AG04450 (cell line): ENCODE results near the gene FARS2. TPM values are rescaled to one million over a fixed set of nuclear protein-coding genes. Genes with fewer than 3 reads are reported as not detected.

Experiments used
- CTCF ChIA-PET: fragments of 300-600, 350-600 bp; formaldehyde crosslinking; extraction: SDS; loops from one replicate; lab custom pipeline; 2022; ENCODE audit warnings: antibody characterized with exemption, inconsistent platforms; lab: Charles Lee
- POLR2A ChIA-PET: fragments of 350-600 bp; formaldehyde crosslinking; extraction: SDS; loops from one replicate; lab custom pipeline; 2021; ENCODE audit warnings: antibody characterized with exemption, inconsistent platforms; lab: Yijun Ruan, JAX
- DNase-seq: peaks from one replicate; pipeline ENCODE4 v3.0.0-alpha.2; 2011; ENCODE audit warnings: low read depth, low spot score
- H3K27ac ChIP-seq: one replicate; pipeline ENCODE4 v1.5.1; 2012; ENCODE audit warnings: low read depth, low read length, control low read depth
- H3K27me3 ChIP-seq: one replicate; pipeline ENCODE4 v1.6.0; 2012; ENCODE audit warnings: low read length; ENCODE audit not compliant: control insufficient read depth, insufficient read depth
- H3K4me3 ChIP-seq: 2 replicates; pipeline ENCODE4 v1.5.1; 2011; ENCODE audit warnings: mild to moderate bottlenecking, low read depth, low read length, control low read depth
- H3K9me3 ChIP-seq: 2 replicates; pipeline ENCODE4 v1.5.1; 2012; ENCODE audit warnings: low read length; ENCODE audit not compliant: control insufficient read depth, insufficient read depth
- CTCF ChIP-seq: IDR thresholded peaks from 2 replicates; pipeline ENCODE4 v1.5.1; 2011; ENCODE audit warnings: low read depth, low read length, control low read depth, inconsistent platforms
- polyA plus RNA-seq: library from polyadenylated mRNA; depleted of rRNA; stranded (reverse); fragments of >200 nt; gene quantifications from 2 replicates; pipeline ENCODE4 v1.2.3, GENCODE V29; 2011

The FARS2 gene
- polyA plus RNA-seq, 1 experiment = 14.0 TPM

DNA sequence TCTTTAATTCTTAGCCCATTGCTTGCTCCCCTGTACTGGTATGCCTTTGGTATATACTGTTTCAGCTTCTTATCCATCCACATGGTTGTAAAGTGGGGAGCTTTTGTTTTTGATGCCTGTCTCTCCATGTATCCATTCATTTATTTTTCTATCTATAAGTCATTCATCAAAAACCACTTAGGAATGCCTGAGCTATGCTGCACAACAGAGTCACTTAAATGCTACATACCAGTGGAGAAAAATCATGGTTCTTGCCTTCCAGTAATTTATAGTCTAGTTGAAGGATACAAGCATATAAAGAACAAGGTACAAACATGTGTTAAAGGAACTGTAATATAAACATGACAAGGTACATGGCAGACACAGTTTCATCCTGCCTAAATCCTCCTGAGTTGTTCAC is 398.2 kb downstream of the FARS2 start:
- CTCF ChIA-PET = no interaction called here
- POLR2A ChIA-PET = no interaction called here
- H3K9me3 ChIP-seq = no peaks in the 10 kb centered on the region
- no peak for TF ChIP-seq CTCF
- DNase-seq = no peak
- no peaks in the 10 kb centered on the region for H3K27me3 ChIP-seq
- no peak overlapping the region for H3K27ac ChIP-seq
- no peak overlapping the region for H3K4me3 ChIP-seq

DNA sequence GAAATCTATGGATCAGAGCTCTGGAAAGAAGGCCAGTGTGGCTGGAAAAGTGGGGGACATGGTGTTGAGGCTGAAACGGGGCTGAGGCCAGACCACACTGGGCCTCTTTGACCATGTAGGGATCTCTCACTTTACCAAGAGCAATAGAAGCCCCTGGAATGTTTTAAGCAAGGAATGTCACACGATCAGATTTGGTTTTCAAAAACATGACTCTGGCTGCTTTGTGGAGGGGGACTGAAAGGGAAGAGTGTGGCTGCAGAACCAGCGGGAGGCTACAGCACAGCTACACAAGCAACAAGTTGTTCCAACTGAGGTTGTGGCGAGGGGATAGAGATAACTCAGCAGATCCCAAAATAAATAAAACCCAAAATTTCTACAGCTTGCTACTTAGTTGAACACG is 399.5 kb downstream of the FARS2 start:
- ChIA-PET CTCF (interaction anchor here (1.0 kb wide), 1 partner anchor 190 kb away, joined by 3 read pairs; no protein-coding TSS in a partner anchor), POLR2A (interaction anchor here (0.7 kb wide), 1 partner anchor 16 kb away, joined by 3 read pairs; no protein-coding TSS in a partner anchor)
- no peak for TF ChIP-seq CTCF
- Histone ChIP-seq H3K27ac (no peak overlapping the region), H3K4me3 (no peak overlapping the region), H3K27me3 (no peaks in the 10 kb centered on the region), H3K9me3 (no peaks in the 10 kb centered on the region)
- no peak for DNase-seq

DNA sequence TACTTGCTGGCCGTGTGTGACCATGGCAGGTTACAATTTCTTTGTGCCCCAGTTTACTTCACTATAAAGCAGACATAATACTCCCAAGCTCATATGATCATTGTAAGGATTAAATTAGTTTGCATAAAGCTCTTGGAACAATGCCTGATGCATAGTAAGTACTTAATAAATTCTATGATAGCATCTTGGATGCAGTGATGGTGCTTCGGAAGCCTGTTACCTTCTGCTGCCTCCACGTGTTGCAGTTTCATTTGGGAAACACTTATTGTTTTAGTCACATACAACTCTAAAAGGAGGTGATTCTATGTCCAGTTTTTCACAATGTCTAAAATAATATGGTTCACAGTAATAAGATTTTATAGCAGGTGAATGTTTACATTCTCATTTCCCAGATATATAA is 401.5 kb downstream of the FARS2 start:
- no peaks in the 10 kb centered on the region for H3K27me3 ChIP-seq
- ChIA-PET POLR2A (no interaction called here), CTCF (no interaction called here)
- no peaks in the 10 kb centered on the region for H3K9me3 ChIP-seq
- no peak for DNase-seq
- H3K27ac ChIP-seq = no peak overlapping the region
- no peak for TF ChIP-seq CTCF
- no peak overlapping the region for H3K4me3 ChIP-seq

DNA sequence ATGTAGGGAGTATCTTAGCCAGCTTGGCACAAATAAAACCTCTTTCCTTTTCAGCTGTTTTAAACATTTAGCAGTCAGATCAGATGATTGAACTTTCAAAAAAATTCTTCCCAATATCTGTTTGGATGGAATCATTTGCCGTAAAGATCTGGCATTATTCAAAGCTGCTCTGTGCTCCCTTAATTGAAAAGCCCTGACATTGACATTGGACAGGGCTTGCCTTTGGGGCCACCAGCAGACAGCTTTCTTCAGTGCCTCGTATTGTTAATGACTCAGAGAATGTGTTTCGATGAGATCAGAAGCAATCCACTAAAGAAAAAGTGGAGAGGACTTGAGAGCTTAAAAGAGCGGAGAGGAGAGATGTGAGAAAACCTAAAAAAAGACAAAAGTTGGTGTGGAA is 401.9 kb downstream of the FARS2 start:
- Histone ChIP-seq H3K27ac (no peak overlapping the region), H3K9me3 (no peaks in the 10 kb centered on the region), H3K4me3 (no peak overlapping the region), H3K27me3 (no peaks in the 10 kb centered on the region)
- no peak for TF ChIP-seq CTCF
- POLR2A ChIA-PET = no interaction called here
- DNase-seq = no peak
- CTCF ChIA-PET = no interaction called here

DNA sequence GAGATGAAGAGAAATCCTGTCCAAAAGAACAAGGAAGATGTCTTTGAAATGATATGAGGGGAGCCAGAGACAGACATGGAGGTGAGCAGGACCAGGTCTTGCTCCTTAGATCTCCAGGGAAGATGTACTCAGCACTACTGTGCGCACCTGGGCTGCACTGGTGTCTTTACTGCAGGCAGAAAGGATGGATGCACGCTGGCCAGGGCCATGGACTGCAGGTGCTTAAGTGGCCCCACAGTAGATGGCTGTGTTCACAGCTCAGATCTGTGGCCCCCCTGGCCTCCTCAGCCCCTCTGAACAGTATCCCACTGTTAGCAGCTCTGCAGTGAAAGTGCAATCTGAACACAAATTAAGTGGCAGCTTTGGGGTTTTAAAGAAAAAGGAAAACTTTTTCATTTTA is 402.4 kb downstream of the FARS2 start:
- H3K27me3 ChIP-seq = no peaks in the 10 kb centered on the region
- H3K9me3 ChIP-seq = no peaks in the 10 kb centered on the region
- CTCF ChIA-PET = no interaction called here
- POLR2A ChIA-PET = no interaction called here
- no peak for DNase-seq
- no peak overlapping the region for H3K4me3 ChIP-seq
- TF ChIP-seq CTCF = no peak
- H3K27ac ChIP-seq = no peak overlapping the region
